Stimulated activated CD8-positive, alpha-beta memory T cell treated with anti-CD3 and anti-CD28 coated beads, Interleukin-7, amount 100 ng/mL, for 4 hours (primary cell): Measurements from ENCODE around the gene BSPRY.
"Not testable (repeated sequence)": the region's sequence is repeated elsewhere in the genome, so short reads cannot be mapped to it uniquely, and the experiment has no call there.

Experiments
- DNase-seq, 2 donors: peaks; one replicate each; pipeline ENCODE4 v3.0.0-alpha.2; 2020; ENCODE audit warnings: low read depth in 2 of 2

The BSPRY gene

GRCh38 chr9:113370806-113371325 lies 21.5 kb downstream of the BSPRY start:
- no peak for DNase-seq

- no peak for DNase-seq
These were observed 22.7 kb downstream of the BSPRY start for GRCh38 chr9:113372059-113372458.

- DNase-seq, result no peak
These were observed 23.9 kb downstream of the BSPRY start for GRCh38 chr9:113373256-113373655.

- no peak for DNase-seq
These were observed 24.5 kb downstream of the BSPRY start for GRCh38 chr9:113373676-113374392.

- no peak for DNase-seq
These were observed 26.0 kb downstream of the BSPRY start for GRCh38 chr9:113375057-113376023.

GRCh38 chr9:113376634-113377567 lies 27.6 kb downstream of the BSPRY start, which contains the start of gene HDHD3:
Gene HDHD3 (minus strand): TSS chr9:113376986. CDS start chr9:113374354, 2,632 bp downstream.
- DNase-seq, result peak; percentile 54 to 79

- not testable (repeated sequence) for DNase-seq
These were observed 29.9 kb downstream of the BSPRY start for GRCh38 chr9:113379094-113379828.

- not testable (repeated sequence) for DNase-seq
These were observed 30.5 kb downstream of the BSPRY start for GRCh38 chr9:113379829-113380210.

- DNase-seq, result no peak
These were observed 31.6 kb downstream of the BSPRY start for GRCh38 chr9:113380869-113381378.

- not testable (repeated sequence) for DNase-seq
These were observed 32.1 kb downstream of the BSPRY start for GRCh38 chr9:113381441-113381840.

GRCh38 chr9:113381909-113382411 lies 32.6 kb downstream of the BSPRY start:
- DNase-seq, result no peak

- DNase-seq, result no peak
These were observed 37.4 kb downstream of the BSPRY start for GRCh38 chr9:113386571-113387393.

- no peak for DNase-seq
These were observed 38.4 kb downstream of the BSPRY start for GRCh38 chr9:113387560-113388230.

GRCh38 chr9:113388833-113389232 lies 39.5 kb downstream of the BSPRY start:
- DNase-seq, result no peak

GRCh38 chr9:113389451-113389850 lies 40.1 kb downstream of the BSPRY start:
- DNase-seq, result no peak

- DNase-seq, result no peak
These were observed 41.0 kb downstream of the BSPRY start for GRCh38 chr9:113390192-113390960.

GRCh38 chr9:113391917-113392316 lies 42.6 kb downstream of the BSPRY start:
- DNase-seq, result no peak

GRCh38 chr9:113393281-113393680 lies 43.9 kb downstream of the BSPRY start:
- no peak for DNase-seq
